ENCODE data around the gene SPNS1. TPM values are rescaled to one million over a fixed set of nuclear protein-coding genes. Genes with fewer than 3 reads are reported as not detected.

SPNS1 gene
- total RNA-seq, 1 donor from 2014 or later: 11.6 TPM

DNA sequence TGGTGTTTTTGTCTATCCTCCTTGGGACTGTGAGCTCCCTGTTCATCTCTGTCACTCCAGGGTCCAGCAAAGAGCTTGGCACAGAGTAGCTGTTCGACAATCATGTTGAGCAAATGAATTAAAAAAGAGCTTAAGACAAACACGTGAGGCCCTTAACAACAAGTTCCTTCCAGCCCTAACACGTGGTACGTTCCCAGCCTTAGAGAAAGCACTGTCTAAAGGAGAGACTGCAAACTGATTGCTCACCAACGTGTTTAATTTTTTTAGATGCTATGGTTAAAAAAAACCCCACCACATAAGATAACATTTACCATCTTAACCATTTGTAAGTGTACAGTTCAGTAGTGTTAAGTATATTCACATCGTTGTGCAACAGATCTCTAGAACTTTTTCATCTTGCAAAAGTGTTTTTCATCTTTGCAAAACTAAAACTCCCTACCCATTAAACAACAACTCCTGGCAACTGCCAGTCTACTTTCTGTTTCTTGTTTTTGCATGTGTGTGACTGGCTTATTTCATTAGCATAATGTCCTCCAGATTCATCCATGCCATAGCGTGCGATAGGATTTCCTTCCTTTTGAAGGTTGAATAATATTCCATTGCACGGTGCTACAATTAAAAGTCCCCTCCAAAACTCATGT is 38.5 kb downstream of the SPNS1 start:
- H3K4me2 ChIP-seq: no peak overlapping the region
- H3F3A ChIP-seq (ENCODE audit: low read depth): no peaks in the 10 kb centered on the region
- H2AFZ ChIP-seq (replicated peaks): no peak overlapping the region
- H3K4me1 Mint-ChIP-seq: no peaks in the 10 kb centered on the region
- H3K27me3 Mint-ChIP-seq (ENCODE audit: insufficient read depth, low read depth): peaks cover 3% of the 10 kb centered on the region
- H3K9me3 ChIP-seq (ENCODE audit: low read depth): no peaks in the 10 kb centered on the region
- no peak overlapping the region for H3K4me3 Mint-ChIP-seq
- H3K9me3 Mint-ChIP-seq: no peaks in the 10 kb centered on the region
- no peak for TF ChIP-seq EZH2 (IDR thresholded peaks at IDR 0.05)
- no peak for TF ChIP-seq EZH2phosphoT487 (IDR thresholded peaks at IDR 0.05)
- TF ChIP-seq, protein P1, sequence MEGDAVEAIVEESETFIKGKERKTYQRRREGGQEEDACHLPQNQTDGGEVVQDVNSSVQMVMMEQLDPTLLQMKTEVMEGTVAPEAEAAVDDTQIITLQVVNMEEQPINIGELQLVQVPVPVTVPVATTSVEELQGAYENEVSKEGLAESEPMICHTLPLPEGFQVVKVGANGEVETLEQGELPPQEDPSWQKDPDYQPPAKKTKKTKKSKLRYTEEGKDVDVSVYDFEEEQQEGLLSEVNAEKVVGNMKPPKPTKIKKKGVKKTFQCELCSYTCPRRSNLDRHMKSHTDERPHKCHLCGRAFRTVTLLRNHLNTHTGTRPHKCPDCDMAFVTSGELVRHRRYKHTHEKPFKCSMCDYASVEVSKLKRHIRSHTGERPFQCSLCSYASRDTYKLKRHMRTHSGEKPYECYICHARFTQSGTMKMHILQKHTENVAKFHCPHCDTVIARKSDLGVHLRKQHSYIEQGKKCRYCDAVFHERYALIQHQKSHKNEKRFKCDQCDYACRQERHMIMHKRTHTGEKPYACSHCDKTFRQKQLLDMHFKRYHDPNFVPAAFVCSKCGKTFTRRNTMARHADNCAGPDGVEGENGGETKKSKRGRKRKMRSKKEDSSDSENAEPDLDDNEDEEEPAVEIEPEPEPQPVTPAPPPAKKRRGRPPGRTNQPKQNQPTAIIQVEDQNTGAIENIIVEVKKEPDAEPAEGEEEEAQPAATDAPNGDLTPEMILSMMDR (IDR thresholded peaks at IDR 0.05): no peak
- H3K27ac Mint-ChIP-seq: no peak overlapping the region
- H3K79me2 ChIP-seq (ENCODE audit: low read depth): no peaks in the 10 kb centered on the region
- no peak overlapping the region for H3K27ac ChIP-seq
- H3K4me1 ChIP-seq: no peaks in the 10 kb centered on the region
- H4K20me1 ChIP-seq (ENCODE audit: low read depth): no peaks in the 10 kb centered on the region
- no peak overlapping the region for H3K9ac ChIP-seq
- H3K27me3 ChIP-seq: no peaks in the 10 kb centered on the region
- H3K4me3 ChIP-seq: no peak overlapping the region
- H3K36me3 ChIP-seq: no peaks in the 10 kb centered on the region
- H3K36me3 Mint-ChIP-seq: no peaks in the 10 kb centered on the region
- DNase-seq (ENCODE audit: low spot score): no peak

DNA sequence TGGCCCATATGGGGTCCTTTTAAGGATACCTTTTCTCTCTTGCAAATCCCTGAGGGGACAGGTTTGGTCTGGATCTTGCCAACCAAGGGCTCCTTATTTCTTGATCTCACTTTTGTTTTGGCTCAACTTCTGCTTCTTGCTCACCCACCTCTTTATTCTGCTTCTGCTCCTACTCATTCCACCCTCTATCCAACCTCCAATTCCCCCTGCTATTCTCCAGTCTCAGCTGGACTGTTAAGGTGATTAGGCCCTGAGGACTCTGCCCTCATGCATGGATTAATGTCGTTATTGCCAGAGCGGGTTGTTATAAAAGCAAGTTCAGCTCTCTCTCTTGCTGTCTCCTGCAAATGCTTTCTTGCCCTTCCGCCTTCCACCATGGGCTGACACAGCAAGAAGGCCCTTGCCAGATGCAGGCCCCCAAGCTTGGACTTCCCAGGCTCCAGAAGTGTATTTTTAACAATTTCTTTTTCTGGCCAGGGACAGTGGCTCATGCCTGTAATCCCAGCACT is 40.0 kb downstream of the SPNS1 start:
- TF ChIP-seq EZH2 (IDR thresholded peaks at IDR 0.05) (no peak), EZH2phosphoT487 (IDR thresholded peaks at IDR 0.05) (no peak)
- TF ChIP-seq, protein P1 (IDR thresholded peaks at IDR 0.05): no peak
- H3K27ac Mint-ChIP-seq: peak overlapping the region; percentile 57
- DNase-seq (ENCODE audit: low spot score): no peak
- no peaks in the 10 kb centered on the region for H3K4me1 Mint-ChIP-seq
- H3K9me3 Mint-ChIP-seq: no peaks in the 10 kb centered on the region
- H3K4me3 Mint-ChIP-seq: peak overlapping the region; percentile 22
- Histone ChIP-seq H3K4me2 (no peak overlapping the region), H3K27me3 (no peaks in the 10 kb centered on the region), H3K79me2 (ENCODE audit: low read depth) (no peaks in the 10 kb centered on the region), H3K4me3 (no peak overlapping the region), H3K9me3 (ENCODE audit: low read depth) (no peaks in the 10 kb centered on the region), H3K4me1 (no peaks in the 10 kb centered on the region), H3F3A (ENCODE audit: low read depth) (no peaks in the 10 kb centered on the region), H4K20me1 (ENCODE audit: low read depth) (no peaks in the 10 kb centered on the region), H3K9ac (no peak overlapping the region), H2AFZ (replicated peaks) (no peak overlapping the region), H3K27ac (no peak overlapping the region), H3K36me3 (no peaks in the 10 kb centered on the region)
- H3K36me3 Mint-ChIP-seq: no peaks in the 10 kb centered on the region
- H3K27me3 Mint-ChIP-seq (ENCODE audit: insufficient read depth, low read depth): peaks cover 3% of the 10 kb centered on the region

DNA sequence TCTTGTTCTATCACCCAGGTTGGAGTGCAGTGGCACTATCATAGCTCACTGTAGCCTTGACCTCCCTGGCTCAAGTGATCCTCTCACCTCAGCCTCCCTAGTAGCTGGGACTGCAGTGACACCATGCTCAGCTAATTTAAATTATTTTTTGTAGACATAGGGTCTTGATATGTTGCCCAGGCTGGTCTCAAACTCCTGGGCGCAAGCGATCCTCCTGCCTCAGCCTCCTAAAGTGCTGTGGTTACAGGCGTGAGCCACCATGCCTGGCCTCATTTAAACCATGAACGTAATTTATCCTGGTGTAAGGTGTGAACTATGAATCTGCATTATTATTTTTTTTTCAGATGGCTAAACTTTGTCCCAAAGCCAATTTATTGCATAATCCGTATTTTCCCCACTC is 47.6 kb downstream of the SPNS1 start:
- Histone ChIP-seq H3K4me2 (no peak overlapping the region), H3K9me3 (ENCODE audit: low read depth) (no peaks in the 10 kb centered on the region), H4K20me1 (ENCODE audit: low read depth) (no peaks in the 10 kb centered on the region), H3K36me3 (no peaks in the 10 kb centered on the region), H3K4me3 (no peak overlapping the region), H2AFZ (replicated peaks) (no peak overlapping the region), H3K9ac (no peak overlapping the region), H3F3A (ENCODE audit: low read depth) (no peaks in the 10 kb centered on the region), H3K27ac (no peak overlapping the region), H3K79me2 (ENCODE audit: low read depth) (no peaks in the 10 kb centered on the region), H3K4me1 (no peaks in the 10 kb centered on the region), H3K27me3 (no peaks in the 10 kb centered on the region)
- DNase-seq (ENCODE audit: low spot score): no peak
- TF ChIP-seq, protein P1 (IDR thresholded peaks at IDR 0.05): no peak
- TF ChIP-seq EZH2 (IDR thresholded peaks at IDR 0.05) (no peak), EZH2phosphoT487 (IDR thresholded peaks at IDR 0.05) (no peak)
- Mint-ChIP-seq H3K9me3 (no peaks in the 10 kb centered on the region), H3K27me3 (ENCODE audit: insufficient read depth, low read depth) (no peaks in the 10 kb centered on the region), H3K36me3 (no peaks in the 10 kb centered on the region), H3K4me1 (no peaks in the 10 kb centered on the region), H3K4me3 (no peak overlapping the region), H3K27ac (no peak overlapping the region)
